ENCODE measurements around the gene IGF2BP2.
"Not testable (repeated sequence)": the region's sequence is repeated elsewhere in the genome, so short reads cannot be mapped to it uniquely, and the experiment has no call there.

IGF2BP2 gene

GRCh38 chr3:185837414-185837813 lies 12.6 kb upstream of the IGF2BP2 start:
- no peak for DNase-seq (ENCODE audit: low spot score)

DNA sequence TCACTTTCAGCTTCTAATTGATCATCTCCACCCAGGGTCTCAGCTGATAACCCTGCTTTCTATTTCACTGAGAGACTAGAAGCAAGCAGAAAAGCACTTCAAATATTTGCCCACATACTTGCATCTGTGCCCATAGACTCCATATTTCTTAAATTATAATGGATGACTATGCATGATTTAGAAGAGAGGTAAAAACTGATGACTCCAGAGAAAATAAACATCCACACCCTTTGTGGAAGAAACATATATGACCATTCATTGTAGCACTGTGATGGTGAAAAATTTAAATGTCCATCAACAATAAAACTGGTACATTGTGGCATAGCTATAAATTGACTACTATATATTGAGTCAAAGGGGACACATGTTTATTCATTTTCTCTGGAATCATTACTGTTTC lies 7.1 kb upstream of the IGF2BP2 start:
- DNase-seq (ENCODE audit: low spot score), result no peak

- DNase-seq (ENCODE audit: low spot score), result no peak
These were observed 6.4 kb upstream of the IGF2BP2 start for GRCh38 chr3:185831195-185831594.

- no peak for DNase-seq (ENCODE audit: low spot score)
These were observed 5.4 kb upstream of the IGF2BP2 start for GRCh38 chr3:185830018-185830797.

DNA sequence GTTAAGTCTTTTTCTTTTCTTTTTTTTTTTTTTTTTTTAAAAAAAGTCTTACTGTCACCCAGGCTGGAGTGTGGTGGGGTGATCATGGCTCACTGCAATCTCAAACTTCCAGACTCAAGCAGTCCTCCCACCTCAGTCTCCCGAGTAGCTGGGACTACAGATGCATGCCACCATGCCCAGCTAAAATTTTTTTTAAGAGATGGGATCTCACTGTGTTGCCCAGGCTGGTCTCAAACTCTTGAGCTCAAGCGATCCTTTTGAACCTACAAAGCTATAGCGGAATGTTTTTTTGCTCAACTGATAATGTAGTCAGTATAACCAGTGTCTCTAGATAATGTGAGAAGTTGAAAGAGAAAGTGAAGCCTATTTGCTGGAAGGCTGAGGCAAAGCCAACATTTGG lies 3.9 kb upstream of the IGF2BP2 start:
- DNase-seq (ENCODE audit: low spot score), result no peak

GRCh38 chr3:185827595-185828344 lies 2.9 kb upstream of the IGF2BP2 start:
- DNase-seq (ENCODE audit: low spot score), result no peak

- peak; percentile 86 for DNase-seq (ENCODE audit: low spot score)
These were observed 1.0 kb upstream of the IGF2BP2 start for GRCh38 chr3:185825639-185826481.

- DNase-seq (ENCODE audit: low spot score), result peak; percentile 45
These were observed 514 bp downstream of the IGF2BP2 start for GRCh38 chr3:185824051-185825005.

DNA sequence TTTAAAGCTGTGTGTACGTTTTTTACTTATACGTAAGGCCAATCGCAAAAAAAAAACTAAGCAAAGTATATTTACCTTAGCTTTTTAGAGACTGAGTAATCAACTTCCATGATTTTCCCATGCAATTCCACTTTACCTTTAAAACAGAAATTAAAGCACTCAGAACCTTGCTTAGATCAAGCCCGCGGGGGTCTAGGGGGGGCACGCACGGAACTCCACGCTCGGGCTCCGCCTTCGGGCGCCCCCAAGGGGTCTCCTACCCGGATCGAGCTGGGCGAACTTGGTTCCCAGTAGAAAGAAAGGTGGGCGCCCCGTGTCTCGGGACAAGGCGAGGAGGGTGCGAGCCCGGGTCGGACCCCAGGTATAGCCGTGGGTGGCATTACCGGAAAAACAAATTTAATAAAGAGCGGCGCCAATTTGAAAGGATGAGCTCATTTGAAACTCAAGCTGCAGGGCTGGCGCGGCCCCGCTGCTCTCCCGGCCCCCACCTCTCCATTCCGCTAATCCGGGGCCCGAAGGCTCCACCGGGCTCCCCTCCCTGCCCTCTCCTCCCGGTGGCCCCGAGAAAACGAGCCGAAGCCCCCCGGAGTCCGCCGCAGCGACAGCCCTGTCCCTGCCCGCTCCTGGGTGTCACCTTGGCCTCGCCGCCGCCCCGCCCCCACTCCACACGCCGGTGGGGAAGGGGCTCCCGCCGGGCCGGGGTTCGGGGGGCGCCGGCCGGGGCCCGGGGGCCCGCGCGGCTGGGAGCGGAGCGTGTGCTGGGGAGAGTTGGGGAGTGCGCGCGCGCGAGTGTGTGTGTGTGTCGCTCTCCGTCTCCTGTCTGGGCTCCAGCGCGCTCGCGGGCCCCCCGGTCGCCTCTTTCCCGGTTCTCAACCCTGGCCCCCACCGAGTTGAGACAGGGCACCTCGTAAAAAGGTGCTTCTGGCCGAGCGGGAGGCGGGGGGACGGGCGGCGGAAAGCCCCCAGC lies 1.5 kb downstream of the IGF2BP2 start:
- DNase-seq (ENCODE audit: low spot score), result peak; percentile 55

DNA sequence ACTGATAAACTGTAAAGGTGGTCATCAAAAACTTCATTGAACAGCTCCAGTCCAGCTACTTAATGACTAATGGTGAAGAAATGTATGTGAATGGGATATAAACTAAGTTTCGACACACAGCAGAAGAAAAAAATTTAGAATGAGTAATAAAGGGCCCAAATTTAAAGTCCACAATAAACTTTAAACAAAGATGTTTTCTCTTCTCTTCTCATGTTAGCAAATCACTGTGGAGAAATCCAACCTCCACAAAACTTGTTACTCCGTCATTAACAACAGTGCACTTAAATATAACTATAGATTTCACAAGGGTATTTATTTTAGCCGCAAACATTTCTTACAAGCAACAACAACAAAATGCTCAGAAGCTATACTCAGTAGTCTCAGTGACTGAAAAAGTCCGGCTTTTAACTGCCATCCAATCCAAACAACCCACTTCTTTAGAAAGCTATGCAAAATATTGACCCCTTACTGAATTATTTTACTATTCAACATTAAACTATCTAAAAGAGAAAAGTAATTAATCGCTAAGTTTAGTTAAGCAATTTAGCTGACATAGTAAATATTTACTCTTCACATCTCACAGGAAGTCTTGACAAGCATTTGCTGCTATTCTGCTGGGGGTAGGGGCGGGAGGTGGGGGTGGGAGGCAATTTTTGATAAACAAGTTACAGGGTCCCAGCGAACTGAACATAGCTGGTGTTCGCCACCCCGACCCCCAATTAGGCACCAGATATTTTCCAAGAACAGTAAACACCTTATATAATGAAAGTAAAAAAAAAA lies 2.4 kb downstream of the IGF2BP2 start:
- peak; percentile 70 for DNase-seq (ENCODE audit: low spot score)

- DNase-seq (ENCODE audit: low spot score), result peak; percentile 87
These were observed 3.7 kb downstream of the IGF2BP2 start for GRCh38 chr3:185820973-185821758.

DNA sequence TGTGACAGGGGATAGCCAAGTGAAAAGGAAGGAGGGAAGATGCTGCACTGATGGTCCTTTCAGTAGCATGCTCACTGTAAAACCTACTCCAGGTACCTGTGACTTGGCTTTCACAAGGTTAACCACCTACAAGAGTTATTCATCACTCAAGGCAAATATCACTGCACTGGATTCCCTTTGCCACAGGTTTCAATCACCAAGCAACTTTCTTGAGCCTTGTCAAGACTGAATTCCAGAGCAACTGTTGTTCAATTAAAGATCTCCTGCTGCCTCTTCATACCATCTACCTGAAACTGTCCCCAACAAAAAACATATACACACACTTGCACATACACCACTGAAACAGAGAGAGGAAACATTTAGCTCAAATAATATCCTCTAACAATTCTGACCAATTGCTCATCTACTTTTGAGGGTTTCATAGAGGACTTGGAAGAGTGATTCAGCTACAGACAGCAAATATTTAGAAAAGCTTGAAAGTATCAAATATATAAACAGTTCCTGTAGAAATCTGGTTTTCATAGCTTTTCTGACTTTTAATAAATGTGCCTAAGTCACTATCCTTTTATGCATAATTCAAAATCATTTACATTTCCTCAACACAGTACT lies 6.5 kb downstream of the IGF2BP2 start:
- no peak for DNase-seq (ENCODE audit: low spot score)

- no peak for DNase-seq (ENCODE audit: low spot score)
These were observed 9.2 kb downstream of the IGF2BP2 start for GRCh38 chr3:185815391-185816282.

GRCh38 chr3:185813691-185814215 lies 11.1 kb downstream of the IGF2BP2 start:
- no peak for DNase-seq (ENCODE audit: low spot score)

GRCh38 chr3:185813205-185813604 lies 11.6 kb downstream of the IGF2BP2 start:
- DNase-seq (ENCODE audit: low spot score), result no peak

- DNase-seq (ENCODE audit: low spot score), result peak; percentile 79
These were observed 17.3 kb downstream of the IGF2BP2 start for GRCh38 chr3:185807445-185808068.

DNA sequence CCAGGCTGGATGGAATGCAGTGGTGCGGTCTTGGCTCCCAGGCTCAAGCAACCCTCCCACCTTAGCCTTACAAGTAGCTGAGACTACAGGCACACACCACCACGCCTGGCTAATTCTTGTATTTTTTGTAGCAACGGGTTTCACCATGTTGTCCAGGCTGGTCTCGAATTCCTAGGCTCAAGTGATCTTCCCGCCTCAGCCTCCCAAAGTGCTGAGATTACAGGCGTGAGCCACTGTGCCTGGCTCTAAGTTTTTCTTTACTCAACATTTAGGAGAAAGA lies 26.1 kb downstream of the IGF2BP2 start:
- not testable (repeated sequence) for DNase-seq (ENCODE audit: low spot score)

Data from SW480 (cell line).